Measurements from ENCODE around the gene TRPC3.

- TF ChIP-seq ZNF274 (IDR thresholded peaks at IDR 0.05; ENCODE audit: low read depth, low read length) (no peak), YY1 (IDR thresholded peaks at IDR 0.05; ENCODE audit: insufficient read depth, insufficient read length) (no peak)
Measured at GRCh38 chr4:121873604-121874003, 78.3 kb downstream of the TRPC3 start.
